HepG2 (cell line): ENCODE measurements around the gene FBXO2. TPM values are rescaled to one million over a fixed set of nuclear protein-coding genes. Genes with fewer than 3 reads are reported as not detected.

Experiments
- ATAC-seq: fragments of 200-7000 bp; cut with Tn5 transposase; 3 replicates; pipeline ENCODE4 v1.9.1; 2020; ENCODE audit warnings: mild to moderate bottlenecking, moderate library complexity
- BruUV-seq: library from RNA; stranded (reverse); fragments of 400-500 nt; replicated peaks from 2 replicates; lab custom pipeline; 2021; lab: Mats Ljungman, UMichigan
- CTCF ChIA-PET: fragments of 300-600 bp; formaldehyde crosslinking; extraction: SDS; loops from one replicate; lab custom pipeline; 2021; ENCODE audit warnings: low total read pairs, inconsistent platforms, low intra/inter-chr PET ratio; lab: Yijun Ruan, JAX
- POLR2A ChIA-PET: fragments of 350-600 bp; sonication (Branson Sonifier 250); formaldehyde crosslinking; loops from one replicate; lab custom pipeline; 2020; ENCODE audit warnings: antibody characterized with exemption, inconsistent platforms; lab: Yijun Ruan, JAX
- DNase-seq: peaks from one replicate; pipeline ENCODE4 v3.0.0-alpha.2; 2015; ENCODE audit warnings: low spot score
- FAIRE-seq: peaks from 3 replicates; lab custom pipeline; 2011; peaks lifted over from hg19 to GRCh38; lab: Jason Lieb, UNC
- H2AFZ ChIP-seq: one replicate; pipeline ENCODE4 v1.6.1; 2011; ENCODE audit warnings: low read length, inconsistent platforms
- H3K27ac ChIP-seq: fragments of 300-600 bp; 3 replicates; pipeline ENCODE4 v1.8.0; 2011; ENCODE audit warnings: mixed run types, mild to moderate bottlenecking, mixed read lengths, low read length, inconsistent platforms; ENCODE audit not compliant: insufficient read depth; ENCODE audit errors: extremely low read length
- H3K27me3 ChIP-seq, 2 experiments: fragments of 200-600 bp in 1 of 2; 2 replicates in 1 of 2; 3 replicates in 1 of 2; pipeline versions ENCODE4 v1.6.0 to v1.8.0; 2011; ENCODE audit warnings: low read length in 2 of 2, mild to moderate bottlenecking in 2 of 2, moderate library complexity in 2 of 2, inconsistent platforms in 1 of 2; ENCODE audit not compliant: insufficient read depth in 2 of 2, control insufficient read depth in 1 of 2
- H3K36me3 ChIP-seq, 2 experiments: fragments of 200-600 bp in 1 of 2; replicated peaks in 1 of 2; 2 replicates in 1 of 2; 3 replicates in 1 of 2; pipeline versions ENCODE4 v1.5.1 to v1.8.0; 2011; ENCODE audit warnings: low read length in 2 of 2, inconsistent platforms in 1 of 2; ENCODE audit not compliant: insufficient read depth in 2 of 2, control insufficient read depth in 1 of 2
- H3K4me1 ChIP-seq: 2 replicates; pipeline ENCODE4 v1.5.1; 2012; ENCODE audit warnings: low read length, inconsistent platforms; ENCODE audit not compliant: insufficient read depth
- H3K4me2 ChIP-seq: 2 replicates; pipeline ENCODE4 v1.6.0; 2011; ENCODE audit warnings: low read depth, low read length, inconsistent platforms
- H3K4me3 ChIP-seq, 3 experiments: fragments of 200-600 bp in 1 of 3; sonication (generic), shearing (Covaris generic) in 1 of 3; replicated peaks in 1 of 3; 2 replicates each; pipeline ENCODE4 v1.5.1; 2011 to 2016; ENCODE audit warnings: low read length in 3 of 3, inconsistent platforms in 2 of 3, low read depth in 2 of 3, mild to moderate bottlenecking in 2 of 3, control low read depth in 1 of 3, mixed read lengths in 1 of 3; ENCODE audit not compliant: insufficient read depth in 1 of 3
- H3K79me2 ChIP-seq: one replicate; pipeline ENCODE4 v1.6.1; 2011; ENCODE audit warnings: low read length, inconsistent platforms; ENCODE audit not compliant: insufficient read depth
- H3K9ac ChIP-seq: 2 replicates; pipeline ENCODE4 v1.6.0; 2011; ENCODE audit warnings: mild to moderate bottlenecking, low read depth, low read length, inconsistent platforms; ENCODE audit not compliant: insufficient read depth
- H3K9me3 ChIP-seq: 2 replicates; pipeline ENCODE4 v1.5.1; 2012; ENCODE audit warnings: mild to moderate bottlenecking, low read length
- H4K20me1 ChIP-seq: 2 replicates; pipeline ENCODE4 v1.6.0; 2011; ENCODE audit warnings: inconsistent platforms, mild to moderate bottlenecking, low read length, moderate library complexity; ENCODE audit not compliant: insufficient read depth
- ARNT ChIP-seq: fragments of 450-650 bp; IDR thresholded peaks from 2 replicates; pipeline ENCODE4 v1.6.1; 2017
- CC2D1A ChIP-seq: sonication (generic); formaldehyde crosslinking; IDR thresholded peaks from 2 replicates; pipeline ENCODE4 v1.8.1; 2023; ENCODE audit warnings: mild to moderate bottlenecking, missing genetic modification reagents
- ELF3 ChIP-seq: IDR thresholded peaks from 2 replicates; pipeline ENCODE4 v1.6.1; 2016; ENCODE audit warnings: missing genetic modification reagents, missing compliant biosample characterization
- HOXA9 ChIP-seq: sonication (generic); formaldehyde crosslinking; IDR thresholded peaks from 2 replicates; pipeline ENCODE4 v1.8.1; 2022; ENCODE audit warnings: missing genetic modification reagents, mild to moderate bottlenecking, moderate library complexity, borderline replicate concordance
- ZNF337 ChIP-seq: sonication (generic); formaldehyde crosslinking; IDR thresholded peaks from 2 replicates; pipeline ENCODE4 v1.5.1; 2020; ENCODE audit warnings: missing genetic modification reagents, low read depth, mild to moderate bottlenecking, borderline replicate concordance
- ZNF451 ChIP-seq: sonication (generic); formaldehyde crosslinking; IDR thresholded peaks from 2 replicates; pipeline ENCODE4 v1.5.0; 2020; ENCODE audit warnings: mild to moderate bottlenecking, missing genetic modification reagents
- WGBS: methylation state at CpG from one replicate; pipeline ENCODE4 v1.1.6; 2017; ENCODE audit warnings: low lambda C conversion rate; 5-methylcytosine and 5-hydroxymethylcytosine counted together
- in situ Hi-C: cut with HindIII; loops from 2 replicates; pipeline ENCODE4 v1.10.0; 2017; ENCODE audit warnings: low pct_unique_long_range_greater_than_20kb; ENCODE audit not compliant: extremely low pct_ligation_motif_present
- intact Hi-C: fragments of 100-400 bp; cut with micrococcal nuclease; formaldehyde crosslinking; loops from one replicate; pipeline ENCODE4 v1.10.0; 2022; ENCODE audit not compliant: unreplicated experiment
- polyA plus RNA-seq, 8 experiments: library from polyadenylated mRNA; depleted of rRNA in 3 of 8; stranded (reverse) in 7 of 8; unstranded in 1 of 8; fragments of >200 nt; fragmentation: Illumina TruSeq in 4 of 8; extraction: Trizol in 4 of 8; gene quantifications; 2 replicates each; pipeline versions ENCODE4 v1.2.1 to v1.2.3, GENCODE V29; 2011 to 2016; ENCODE audit warnings: low read depth in 4 of 8, missing spikeins in 1 of 8, mixed read lengths in 1 of 8; ENCODE audit not compliant: insufficient read depth in 1 of 8
- total RNA-seq, 5 experiments: library from RNA; depleted of rRNA; stranded (reverse); fragments of >200 nt; fragmentation: Illumina TruSeq; extraction: Trizol; gene quantifications; 2 replicates each; pipeline ENCODE4 v1.2.3, GENCODE V29; 2016; ENCODE audit warnings: low read depth in 1 of 5
- TF ChIP-seq, protein P1 (sequence below): sonication (generic); formaldehyde crosslinking; IDR thresholded peaks from 2 replicates; pipeline ENCODE4 v1.4.0; 2020; ENCODE audit warnings: missing genetic modification reagents
- TF ChIP-seq, protein P2 (sequence below): sonication (generic); formaldehyde crosslinking; IDR thresholded peaks from 2 replicates; pipeline ENCODE4 v1.8.1; 2023; ENCODE audit warnings: mild to moderate bottlenecking, missing genetic modification reagents
- TF ChIP-seq, protein P3 (sequence below): sonication (generic); formaldehyde crosslinking; IDR thresholded peaks from 2 replicates; pipeline ENCODE4 v1.4.0; 2020; ENCODE audit warnings: missing genetic modification reagents, borderline replicate concordance
- TF ChIP-seq, protein P4 (sequence below): sonication (generic); formaldehyde crosslinking; IDR thresholded peaks from 2 replicates; pipeline ENCODE4 v1.8.0; 2022; ENCODE audit warnings: missing genetic modification reagents, mild to moderate bottlenecking, moderate library complexity, borderline replicate concordance

The FBXO2 gene
- total and polyA plus RNA-seq, 2 of the 13 experiments (the other 11 are each of a cell fraction or from before 2014, with no cell fraction given): 79.3 to 112 TPM

DNA sequence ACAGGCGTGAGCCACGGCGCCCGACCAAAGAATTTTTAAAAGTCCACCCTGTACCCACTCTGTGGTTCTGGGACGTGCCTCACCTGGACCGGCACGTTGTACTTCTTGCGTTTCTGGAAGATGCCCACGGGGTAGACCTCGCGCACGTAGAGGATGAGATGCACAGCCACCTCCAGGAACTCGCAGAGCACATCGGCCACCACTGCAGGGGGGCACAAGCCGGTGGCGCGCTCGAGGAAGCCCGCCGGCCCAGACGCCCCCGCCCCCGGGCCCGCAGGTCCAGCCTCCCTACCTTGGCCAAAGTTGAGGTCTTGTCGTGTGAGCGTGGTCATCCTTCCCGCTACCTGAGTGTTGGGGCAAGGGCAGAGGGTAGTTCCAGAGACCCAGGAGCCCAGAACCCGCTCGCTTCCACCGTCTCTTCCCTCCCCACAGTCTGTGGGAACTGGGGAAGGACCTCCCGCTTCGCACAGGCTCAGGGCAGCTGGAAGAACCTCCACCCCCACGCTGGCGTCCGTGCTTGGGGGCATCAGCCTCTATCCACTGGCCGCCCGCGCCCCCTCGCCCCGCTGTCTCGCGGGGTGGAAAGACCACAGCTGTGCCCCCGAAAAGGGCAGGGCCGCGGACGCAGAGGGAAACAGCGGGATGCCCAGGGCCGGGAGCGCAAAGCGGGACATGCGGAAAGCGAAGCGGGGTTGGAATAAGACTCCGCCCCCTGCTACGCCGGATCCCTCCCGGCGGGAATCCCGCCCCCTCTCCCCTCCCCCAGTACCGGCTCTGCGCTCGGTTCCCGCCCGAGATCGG, 26.2 kb upstream of the FBXO2 start (continued):
- TF ChIP-seq HOXA9 (CRISPR knock-in tag): no peak
- TF ChIP-seq CC2D1A (CRISPR knock-in tag): no peak

DNA sequence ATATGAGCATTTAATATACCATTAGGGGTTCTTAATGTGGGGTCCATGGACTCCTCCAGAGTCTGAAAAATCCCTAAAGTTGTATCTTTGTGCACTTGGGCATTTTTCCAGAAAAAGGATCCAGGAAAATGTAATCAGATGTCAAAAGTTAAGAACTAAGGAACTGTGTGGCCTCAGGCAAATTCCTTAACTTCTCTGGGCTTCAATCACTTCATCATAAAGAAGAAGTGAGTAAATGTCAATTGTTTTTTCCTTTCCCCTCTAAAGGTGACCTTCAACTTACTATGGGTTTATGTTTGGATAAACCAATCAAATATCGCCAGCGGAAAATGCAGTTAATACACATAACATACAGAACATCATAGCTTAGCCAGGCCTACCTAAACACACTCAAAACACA, 24.2 kb upstream of the FBXO2 start:
- 98% methylated on average over 2 of the region's 2 CpGs for WGBS
- no peak overlapping the region for H3K27ac ChIP-seq
- no peaks in the 10 kb centered on the region for H3K9me3 ChIP-seq
- H3K4me1 ChIP-seq: peaks cover 23% of the 10 kb centered on the region
- peaks cover 0 to 19% of the 10 kb centered on the region in 2 experiments; a peak in 3 of 5 replicates for H3K27me3 ChIP-seq
- H2AFZ ChIP-seq: no peak overlapping the region
- no peaks in the 10 kb centered on the region for H4K20me1 ChIP-seq
- BruUV-seq: no TSS peak
- H3K4me3 ChIP-seq: no peak overlapping the region
- H3K9ac ChIP-seq: no peak overlapping the region
- H3K4me2 ChIP-seq: no peak overlapping the region
- H3K36me3 ChIP-seq: peaks cover 10 to 34% of the 10 kb centered on the region in 2 experiments
- intact Hi-C loops (no loop called here), in situ Hi-C loops (no loop called here)
- H3K79me2 ChIP-seq: no peaks in the 10 kb centered on the region
- ChIA-PET POLR2A (no interaction called here), CTCF (no interaction called here)
- DNase-seq (no peak), ATAC-seq (no peak), FAIRE-seq (no peak)
- TF ChIP-seq ELF3 (no peak), ARNT (no peak), ZNF451 (no peak), ZNF337 (CRISPR knock-in tag) (no peak)
- TF ChIP-seq, protein P1, sequence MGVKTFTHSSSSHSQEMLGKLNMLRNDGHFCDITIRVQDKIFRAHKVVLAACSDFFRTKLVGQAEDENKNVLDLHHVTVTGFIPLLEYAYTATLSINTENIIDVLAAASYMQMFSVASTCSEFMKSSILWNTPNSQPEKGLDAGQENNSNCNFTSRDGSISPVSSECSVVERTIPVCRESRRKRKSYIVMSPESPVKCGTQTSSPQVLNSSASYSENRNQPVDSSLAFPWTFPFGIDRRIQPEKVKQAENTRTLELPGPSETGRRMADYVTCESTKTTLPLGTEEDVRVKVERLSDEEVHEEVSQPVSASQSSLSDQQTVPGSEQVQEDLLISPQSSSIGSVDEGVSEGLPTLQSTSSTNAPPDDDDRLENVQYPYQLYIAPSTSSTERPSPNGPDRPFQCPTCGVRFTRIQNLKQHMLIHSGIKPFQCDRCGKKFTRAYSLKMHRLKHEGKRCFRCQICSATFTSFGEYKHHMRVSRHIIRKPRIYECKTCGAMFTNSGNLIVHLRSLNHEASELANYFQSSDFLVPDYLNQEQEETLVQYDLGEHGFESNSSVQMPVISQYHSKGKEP (CRISPR knock-in tag): no peak
- TF ChIP-seq, protein P2, sequence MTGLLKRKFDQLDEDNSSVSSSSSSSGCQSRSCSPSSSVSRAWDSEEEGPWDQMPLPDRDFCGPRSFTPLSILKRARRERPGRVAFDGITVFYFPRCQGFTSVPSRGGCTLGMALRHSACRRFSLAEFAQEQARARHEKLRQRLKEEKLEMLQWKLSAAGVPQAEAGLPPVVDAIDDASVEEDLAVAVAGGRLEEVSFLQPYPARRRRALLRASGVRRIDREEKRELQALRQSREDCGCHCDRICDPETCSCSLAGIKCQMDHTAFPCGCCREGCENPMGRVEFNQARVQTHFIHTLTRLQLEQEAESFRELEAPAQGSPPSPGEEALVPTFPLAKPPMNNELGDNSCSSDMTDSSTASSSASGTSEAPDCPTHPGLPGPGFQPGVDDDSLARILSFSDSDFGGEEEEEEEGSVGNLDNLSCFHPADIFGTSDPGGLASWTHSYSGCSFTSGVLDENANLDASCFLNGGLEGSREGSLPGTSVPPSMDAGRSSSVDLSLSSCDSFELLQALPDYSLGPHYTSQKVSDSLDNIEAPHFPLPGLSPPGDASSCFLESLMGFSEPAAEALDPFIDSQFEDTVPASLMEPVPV (CRISPR knock-in tag): no peak
- TF ChIP-seq, protein P3, sequence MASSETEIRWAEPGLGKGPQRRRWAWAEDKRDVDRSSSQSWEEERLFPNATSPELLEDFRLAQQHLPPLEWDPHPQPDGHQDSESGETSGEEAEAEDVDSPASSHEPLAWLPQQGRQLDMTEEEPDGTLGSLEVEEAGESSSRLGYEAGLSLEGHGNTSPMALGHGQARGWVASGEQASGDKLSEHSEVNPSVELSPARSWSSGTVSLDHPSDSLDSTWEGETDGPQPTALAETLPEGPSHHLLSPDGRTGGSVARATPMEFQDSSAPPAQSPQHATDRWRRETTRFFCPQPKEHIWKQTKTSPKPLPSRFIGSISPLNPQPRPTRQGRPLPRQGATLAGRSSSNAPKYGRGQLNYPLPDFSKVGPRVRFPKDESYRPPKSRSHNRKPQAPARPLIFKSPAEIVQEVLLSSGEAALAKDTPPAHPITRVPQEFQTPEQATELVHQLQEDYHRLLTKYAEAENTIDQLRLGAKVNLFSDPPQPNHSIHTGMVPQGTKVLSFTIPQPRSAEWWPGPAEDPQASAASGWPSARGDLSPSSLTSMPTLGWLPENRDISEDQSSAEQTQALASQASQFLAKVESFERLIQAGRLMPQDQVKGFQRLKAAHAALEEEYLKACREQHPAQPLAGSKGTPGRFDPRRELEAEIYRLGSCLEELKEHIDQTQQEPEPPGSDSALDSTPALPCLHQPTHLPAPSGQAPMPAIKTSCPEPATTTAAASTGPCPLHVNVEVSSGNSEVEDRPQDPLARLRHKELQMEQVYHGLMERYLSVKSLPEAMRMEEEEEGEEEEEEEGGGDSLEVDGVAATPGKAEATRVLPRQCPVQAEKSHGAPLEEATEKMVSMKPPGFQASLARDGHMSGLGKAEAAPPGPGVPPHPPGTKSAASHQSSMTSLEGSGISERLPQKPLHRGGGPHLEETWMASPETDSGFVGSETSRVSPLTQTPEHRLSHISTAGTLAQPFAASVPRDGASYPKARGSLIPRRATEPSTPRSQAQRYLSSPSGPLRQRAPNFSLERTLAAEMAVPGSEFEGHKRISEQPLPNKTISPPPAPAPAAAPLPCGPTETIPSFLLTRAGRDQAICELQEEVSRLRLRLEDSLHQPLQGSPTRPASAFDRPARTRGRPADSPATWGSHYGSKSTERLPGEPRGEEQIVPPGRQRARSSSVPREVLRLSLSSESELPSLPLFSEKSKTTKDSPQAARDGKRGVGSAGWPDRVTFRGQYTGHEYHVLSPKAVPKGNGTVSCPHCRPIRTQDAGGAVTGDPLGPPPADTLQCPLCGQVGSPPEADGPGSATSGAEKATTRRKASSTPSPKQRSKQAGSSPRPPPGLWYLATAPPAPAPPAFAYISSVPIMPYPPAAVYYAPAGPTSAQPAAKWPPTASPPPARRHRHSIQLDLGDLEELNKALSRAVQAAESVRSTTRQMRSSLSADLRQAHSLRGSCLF (CRISPR knock-in tag): no peak
- TF ChIP-seq, protein P4, sequence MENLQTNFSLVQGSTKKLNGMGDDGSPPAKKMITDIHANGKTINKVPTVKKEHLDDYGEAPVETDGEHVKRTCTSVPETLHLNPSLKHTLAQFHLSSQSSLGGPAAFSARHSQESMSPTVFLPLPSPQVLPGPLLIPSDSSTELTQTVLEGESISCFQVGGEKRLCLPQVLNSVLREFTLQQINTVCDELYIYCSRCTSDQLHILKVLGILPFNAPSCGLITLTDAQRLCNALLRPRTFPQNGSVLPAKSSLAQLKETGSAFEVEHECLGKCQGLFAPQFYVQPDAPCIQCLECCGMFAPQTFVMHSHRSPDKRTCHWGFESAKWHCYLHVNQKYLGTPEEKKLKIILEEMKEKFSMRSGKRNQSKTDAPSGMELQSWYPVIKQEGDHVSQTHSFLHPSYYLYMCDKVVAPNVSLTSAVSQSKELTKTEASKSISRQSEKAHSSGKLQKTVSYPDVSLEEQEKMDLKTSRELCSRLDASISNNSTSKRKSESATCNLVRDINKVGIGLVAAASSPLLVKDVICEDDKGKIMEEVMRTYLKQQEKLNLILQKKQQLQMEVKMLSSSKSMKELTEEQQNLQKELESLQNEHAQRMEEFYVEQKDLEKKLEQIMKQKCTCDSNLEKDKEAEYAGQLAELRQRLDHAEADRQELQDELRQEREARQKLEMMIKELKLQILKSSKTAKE (CRISPR knock-in tag): no peak
